IPS-15b (cell line): Measurements from ENCODE around the gene MACROH2A1.

Experiments
- H3K27me3 ChIP-seq: one replicate; pipeline ENCODE4 v1.6.1; 2013; ENCODE audit warnings: low read length; ENCODE audit not compliant: control insufficient read depth, insufficient read depth
- H3K36me3 ChIP-seq: one replicate; pipeline ENCODE4 v1.6.1; 2013; ENCODE audit warnings: low read length; ENCODE audit not compliant: control insufficient read depth, insufficient read depth
- H3K4me1 ChIP-seq: one replicate; pipeline ENCODE4 v1.6.1; 2013; ENCODE audit warnings: mild to moderate bottlenecking, low read length; ENCODE audit not compliant: control insufficient read depth, insufficient read depth
- H3K4me3 ChIP-seq: one replicate; pipeline ENCODE4 v1.5.1; 2013; ENCODE audit warnings: low read depth, low read length
- H3K9ac ChIP-seq: one replicate; pipeline ENCODE4 v1.6.1; 2013; ENCODE audit warnings: low read depth, mild to moderate bottlenecking, low read length
- H3K9me3 ChIP-seq: one replicate; pipeline ENCODE4 v1.6.1; 2013; ENCODE audit warnings: mild to moderate bottlenecking, low read length; ENCODE audit not compliant: control insufficient read depth, insufficient read depth

The MACROH2A1 gene

DNA sequence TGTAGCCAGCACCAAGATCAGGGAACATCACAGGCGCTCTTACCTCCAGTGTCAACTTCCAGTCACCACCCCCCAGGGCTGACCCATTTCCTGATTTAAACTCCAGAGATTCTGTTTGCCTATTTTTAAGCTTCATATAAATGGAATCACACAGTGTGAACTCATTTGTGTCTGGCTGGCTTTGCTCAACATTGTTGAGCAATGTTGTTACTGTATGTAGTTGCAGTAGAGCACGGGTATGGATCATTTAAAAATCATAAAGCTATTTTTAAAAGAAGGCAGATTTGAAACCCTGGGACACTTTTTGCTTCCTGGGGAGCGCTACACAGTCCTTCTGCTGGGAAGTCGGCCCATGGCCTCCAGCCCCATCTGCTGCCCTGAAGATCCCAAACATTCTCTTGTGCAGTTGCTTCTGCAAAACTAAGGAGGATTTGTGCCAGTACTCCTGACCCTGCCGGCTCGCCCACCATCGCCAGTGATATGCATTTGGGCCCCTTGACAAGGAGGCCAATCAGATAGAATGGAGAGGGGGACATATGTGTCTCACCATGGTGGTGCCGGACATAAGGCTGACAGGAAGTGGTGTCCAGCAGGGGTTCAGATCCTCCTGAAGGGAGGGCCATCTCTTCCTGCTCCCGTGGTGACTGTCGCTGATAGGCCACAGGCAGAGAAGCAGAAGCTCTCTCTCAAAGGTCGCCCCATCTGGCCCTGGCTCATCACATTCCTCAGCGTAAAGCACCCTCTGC, 34.8 kb upstream of the MACROH2A1 start:
- Histone ChIP-seq H3K4me1 (no peaks in the 10 kb centered on the region), H3K4me3 (no peak overlapping the region), H3K36me3 (no peaks in the 10 kb centered on the region), H3K9me3 (no peaks in the 10 kb centered on the region), H3K27me3 (no peaks in the 10 kb centered on the region), H3K9ac (no peak overlapping the region)

DNA sequence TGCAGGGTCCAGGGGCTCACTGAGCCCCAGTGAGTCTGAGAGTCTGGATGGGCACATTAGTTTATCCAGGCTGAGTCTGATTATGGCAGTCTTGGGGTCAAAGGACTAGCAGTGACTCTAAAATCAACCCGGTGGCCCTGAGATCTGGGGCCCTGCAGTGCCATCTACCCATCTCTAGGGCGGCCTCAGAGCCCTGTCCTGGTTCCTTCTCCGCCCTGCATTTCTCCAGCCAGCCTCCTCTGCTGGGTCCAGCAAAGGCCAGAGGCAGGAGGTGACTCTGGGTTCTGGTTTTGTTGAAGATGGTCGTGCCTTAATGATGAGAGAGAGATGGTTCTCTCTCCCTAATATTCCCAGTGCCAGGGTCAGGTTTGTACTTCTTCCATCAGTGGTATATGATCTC, 33.1 kb upstream of the MACROH2A1 start:
- no peak overlapping the region for H3K9ac ChIP-seq
- H3K36me3 ChIP-seq = no peaks in the 10 kb centered on the region
- H3K27me3 ChIP-seq = no peaks in the 10 kb centered on the region
- H3K4me1 ChIP-seq = no peaks in the 10 kb centered on the region
- no peaks in the 10 kb centered on the region for H3K9me3 ChIP-seq
- no peak overlapping the region for H3K4me3 ChIP-seq

DNA sequence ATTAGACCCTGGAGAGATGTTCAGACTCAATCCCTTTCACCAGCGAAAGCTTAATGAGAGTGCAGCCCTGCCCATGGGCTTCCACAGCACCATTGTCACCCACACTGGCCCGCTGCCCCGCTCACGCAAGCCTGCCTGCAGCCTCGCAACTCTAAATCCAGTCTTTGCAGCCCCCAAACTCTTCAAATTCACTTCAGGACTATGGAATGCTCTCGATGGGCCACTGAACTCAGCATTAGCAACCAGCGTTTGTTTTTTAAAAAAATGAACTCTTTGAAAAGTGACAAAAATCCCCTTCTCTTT, 31.1 kb upstream of the MACROH2A1 start:
- Histone ChIP-seq H3K36me3 (no peaks in the 10 kb centered on the region), H3K4me3 (no peak overlapping the region), H3K9ac (no peak overlapping the region), H3K27me3 (no peaks in the 10 kb centered on the region), H3K9me3 (no peaks in the 10 kb centered on the region), H3K4me1 (no peaks in the 10 kb centered on the region)

DNA sequence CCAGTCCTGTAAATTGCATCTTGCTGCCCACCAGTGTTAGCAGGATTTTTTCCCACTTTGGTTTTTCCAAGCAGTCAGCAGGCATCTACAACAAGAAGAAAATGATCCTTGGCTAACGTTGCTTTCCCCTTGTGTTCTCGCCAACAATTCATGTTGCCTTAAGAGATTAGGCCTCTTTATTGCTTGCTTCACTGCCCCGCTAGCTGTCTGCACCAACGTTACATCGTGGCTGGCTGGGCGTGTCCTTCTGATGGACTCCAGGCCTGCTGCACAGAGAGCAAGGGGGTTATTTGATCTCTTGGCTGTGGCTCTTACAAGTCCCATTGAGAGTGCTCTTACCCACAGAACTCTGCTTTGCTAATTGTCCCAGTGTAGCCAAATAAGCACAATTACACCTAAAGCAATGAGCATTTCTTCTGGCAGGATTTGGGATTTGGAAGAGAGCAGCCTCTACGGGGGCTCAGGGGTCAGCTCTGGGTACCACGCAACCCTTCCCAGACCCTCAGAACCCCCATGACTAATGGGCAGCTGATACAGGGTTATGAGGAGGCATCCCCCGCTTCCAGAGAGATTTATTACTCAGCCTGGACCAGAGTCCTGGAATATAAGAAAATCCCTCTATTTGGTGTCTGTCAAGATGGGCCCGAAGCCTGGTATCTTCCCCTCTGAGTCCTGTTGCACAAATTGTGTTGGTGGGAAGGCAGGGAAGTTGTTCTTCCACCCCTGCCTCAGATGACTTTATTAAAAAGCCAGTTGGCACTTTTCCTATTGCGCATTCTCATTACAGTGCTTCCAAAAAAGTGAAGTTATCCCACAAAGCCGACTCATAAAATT, 30.5 kb upstream of the MACROH2A1 start:
- H3K27me3 ChIP-seq = no peaks in the 10 kb centered on the region
- no peaks in the 10 kb centered on the region for H3K36me3 ChIP-seq
- no peaks in the 10 kb centered on the region for H3K4me1 ChIP-seq
- no peaks in the 10 kb centered on the region for H3K9me3 ChIP-seq
- no peak overlapping the region for H3K9ac ChIP-seq
- H3K4me3 ChIP-seq = no peak overlapping the region

DNA sequence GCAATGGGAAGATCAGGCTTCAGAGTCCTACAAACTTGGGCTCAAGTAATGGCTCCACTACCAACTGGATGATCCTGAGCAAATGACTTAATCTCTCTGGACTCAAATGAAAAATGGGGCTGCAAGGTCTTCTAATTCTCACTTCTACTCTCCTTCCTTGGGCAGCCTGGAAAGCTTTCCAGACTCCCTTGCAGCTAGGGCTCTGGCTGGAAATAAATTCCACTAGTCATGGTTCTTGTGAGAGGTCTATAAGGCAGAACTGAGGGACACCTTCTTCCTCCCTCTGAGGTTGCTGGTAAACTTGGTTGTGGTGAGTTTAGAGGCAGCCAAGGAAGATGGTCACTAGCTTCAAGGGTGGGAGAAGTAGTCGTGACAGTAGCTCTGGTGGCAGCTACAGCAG, 29.6 kb upstream of the MACROH2A1 start:
- Histone ChIP-seq H3K4me1 (no peaks in the 10 kb centered on the region), H3K9ac (no peak overlapping the region), H3K27me3 (no peaks in the 10 kb centered on the region), H3K4me3 (no peak overlapping the region), H3K9me3 (no peaks in the 10 kb centered on the region), H3K36me3 (no peaks in the 10 kb centered on the region)

DNA sequence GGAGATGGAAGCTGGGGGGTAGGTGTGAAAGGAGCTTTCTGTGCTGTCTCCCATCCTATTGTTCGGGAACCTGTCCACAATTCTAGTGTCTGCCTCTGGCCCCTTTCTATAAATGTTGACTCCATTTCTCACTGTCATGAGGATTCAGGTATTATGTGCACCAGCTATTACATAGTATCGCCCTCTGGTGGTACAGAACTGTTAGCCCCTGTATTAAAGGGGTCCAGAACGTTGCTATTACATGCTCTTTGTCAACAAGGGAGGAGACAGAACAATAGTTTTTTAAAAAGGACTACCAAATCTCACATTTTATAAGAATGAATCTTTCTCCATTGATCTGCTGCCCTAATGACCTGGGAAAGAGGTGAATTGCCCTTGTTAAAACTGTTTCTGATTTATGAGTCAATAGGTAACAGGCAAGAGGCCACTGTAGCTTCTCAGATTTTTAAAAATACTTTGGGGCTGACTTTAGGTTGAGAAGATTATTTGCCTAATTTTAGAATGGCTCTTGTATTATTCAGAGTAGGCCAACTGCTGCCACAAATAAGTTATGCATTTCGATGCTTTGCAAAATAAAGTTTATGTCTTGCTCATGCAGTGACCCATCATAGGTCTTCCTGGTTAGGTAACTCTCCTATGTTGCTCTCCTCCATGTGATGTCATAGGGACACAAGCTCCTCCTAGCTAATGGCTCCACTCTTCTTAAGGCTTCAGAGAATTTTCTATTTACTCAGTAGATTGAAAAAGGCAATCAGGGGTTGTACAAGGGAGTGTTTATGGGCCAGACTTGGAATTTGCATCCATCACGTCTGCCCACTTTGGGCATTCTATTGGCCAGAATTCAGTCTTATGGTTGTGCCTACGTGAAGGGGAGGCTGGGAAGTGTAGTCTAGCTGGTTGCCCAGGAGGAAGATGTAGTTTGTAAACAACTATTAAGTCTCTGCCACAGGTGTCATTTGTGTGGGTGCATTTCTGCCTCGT, 27.4 kb upstream of the MACROH2A1 start:
- Histone ChIP-seq H3K4me3 (no peak overlapping the region), H3K9ac (no peak overlapping the region), H3K36me3 (no peaks in the 10 kb centered on the region), H3K27me3 (no peaks in the 10 kb centered on the region), H3K4me1 (no peaks in the 10 kb centered on the region), H3K9me3 (no peaks in the 10 kb centered on the region)

DNA sequence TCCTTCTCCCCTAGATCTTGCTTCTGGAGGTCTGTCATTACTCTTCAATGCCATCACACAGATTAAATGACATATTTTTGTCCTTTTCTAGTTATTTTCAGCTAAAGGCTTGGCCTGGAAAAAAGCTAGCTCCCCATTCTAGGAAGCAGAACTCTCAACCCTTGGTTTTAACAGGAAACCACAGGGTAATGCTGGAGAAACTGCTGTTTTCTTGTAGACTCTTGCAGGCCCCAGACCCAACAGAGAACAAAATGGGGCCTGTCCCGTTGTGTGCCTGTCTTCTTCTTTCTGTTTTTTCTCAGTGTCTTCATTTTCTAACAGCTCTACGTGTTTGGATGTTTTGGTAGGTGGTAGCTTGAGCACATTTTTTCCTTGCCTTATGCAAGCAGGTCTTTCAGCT, 26.6 kb upstream of the MACROH2A1 start:
- no peak overlapping the region for H3K9ac ChIP-seq

DNA sequence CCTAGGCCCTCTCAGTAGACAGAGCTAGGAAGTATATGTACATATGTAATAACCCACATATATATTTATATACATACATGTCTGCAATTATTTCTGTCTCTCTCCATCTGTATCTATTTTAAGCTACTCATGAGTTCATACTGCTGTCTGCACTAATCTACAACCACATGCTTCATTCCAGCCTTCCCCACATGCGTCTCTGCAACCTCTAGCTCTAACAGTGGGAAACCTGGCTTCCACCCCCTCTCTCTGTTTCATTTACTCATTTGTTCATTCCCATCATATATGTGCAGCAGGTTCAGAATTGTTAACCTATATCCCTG, 24.8 kb upstream of the MACROH2A1 start:
- H3K9ac ChIP-seq = no peak overlapping the region
- no peaks in the 10 kb centered on the region for H3K4me1 ChIP-seq
- peaks cover 2% of the 10 kb centered on the region for H3K27me3 ChIP-seq
- H3K36me3 ChIP-seq = no peaks in the 10 kb centered on the region
- no peaks in the 10 kb centered on the region for H3K9me3 ChIP-seq
- H3K4me3 ChIP-seq = no peak overlapping the region

More for the DNA sequence above, 26.6 kb upstream of the MACROH2A1 start:
- Histone ChIP-seq H3K36me3 (no peaks in the 10 kb centered on the region), H3K9me3 (no peaks in the 10 kb centered on the region), H3K27me3 (no peaks in the 10 kb centered on the region), H3K4me1 (no peaks in the 10 kb centered on the region), H3K4me3 (no peak overlapping the region)

DNA sequence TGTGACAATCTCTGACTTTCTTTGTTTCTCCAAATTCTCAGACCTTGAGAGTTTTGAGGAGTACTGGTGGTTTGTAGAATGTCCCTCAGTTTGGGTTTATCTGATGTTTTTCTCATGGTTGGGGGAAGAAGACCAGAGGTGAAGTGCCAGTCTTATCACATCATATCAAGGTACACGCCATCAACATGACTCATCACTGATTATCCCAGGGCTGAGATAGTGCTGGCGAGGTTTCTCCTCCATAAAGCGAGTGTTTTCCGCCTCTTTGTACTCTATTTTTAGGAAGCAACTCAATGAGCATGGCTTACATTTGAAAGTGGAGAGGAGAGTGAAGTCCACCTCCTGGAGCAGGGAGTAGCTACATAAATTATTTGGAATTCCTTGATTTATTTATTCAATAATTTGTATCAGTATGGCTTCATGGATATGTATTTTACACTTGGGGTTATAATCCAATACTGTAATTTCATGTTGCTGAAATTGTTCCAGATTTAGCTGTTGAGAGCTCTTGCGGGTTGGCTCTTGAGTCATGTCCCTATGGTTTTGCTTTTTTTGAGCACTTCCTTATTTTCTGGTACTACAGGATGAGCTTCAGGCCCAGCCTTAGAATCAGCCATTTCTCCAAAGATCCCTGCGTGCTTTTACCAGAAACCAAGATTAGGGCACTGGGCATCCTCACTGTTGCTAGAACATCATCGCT, 24.3 kb upstream of the MACROH2A1 start:
- H3K9ac ChIP-seq = no peak overlapping the region
- H3K9me3 ChIP-seq = no peaks in the 10 kb centered on the region
- H3K4me3 ChIP-seq = no peak overlapping the region
- H3K36me3 ChIP-seq = no peaks in the 10 kb centered on the region
- no peaks in the 10 kb centered on the region for H3K4me1 ChIP-seq
- H3K27me3 ChIP-seq = peaks cover 2% of the 10 kb centered on the region

DNA sequence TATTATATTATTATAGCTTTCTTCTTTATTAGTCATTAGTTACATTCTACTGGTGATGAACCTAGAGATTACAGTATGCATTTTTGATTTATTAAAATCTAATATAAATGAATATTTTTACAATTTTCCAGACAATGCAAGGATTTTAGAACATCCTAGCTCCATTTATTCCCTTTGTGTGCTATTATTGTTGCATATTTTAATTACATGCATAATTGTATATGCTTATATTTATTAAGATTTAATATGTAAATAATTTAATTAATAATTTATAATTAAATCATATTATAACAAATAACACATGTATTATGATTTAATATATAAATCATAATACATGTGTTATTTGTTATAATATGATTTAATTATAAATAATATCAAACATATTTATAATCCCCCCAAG, 23.4 kb upstream of the MACROH2A1 start:
- no peak overlapping the region for H3K9ac ChIP-seq
- peaks cover 2% of the 10 kb centered on the region for H3K27me3 ChIP-seq
- no peaks in the 10 kb centered on the region for H3K9me3 ChIP-seq
- no peak overlapping the region for H3K4me3 ChIP-seq
- H3K36me3 ChIP-seq = no peaks in the 10 kb centered on the region
- no peaks in the 10 kb centered on the region for H3K4me1 ChIP-seq

DNA sequence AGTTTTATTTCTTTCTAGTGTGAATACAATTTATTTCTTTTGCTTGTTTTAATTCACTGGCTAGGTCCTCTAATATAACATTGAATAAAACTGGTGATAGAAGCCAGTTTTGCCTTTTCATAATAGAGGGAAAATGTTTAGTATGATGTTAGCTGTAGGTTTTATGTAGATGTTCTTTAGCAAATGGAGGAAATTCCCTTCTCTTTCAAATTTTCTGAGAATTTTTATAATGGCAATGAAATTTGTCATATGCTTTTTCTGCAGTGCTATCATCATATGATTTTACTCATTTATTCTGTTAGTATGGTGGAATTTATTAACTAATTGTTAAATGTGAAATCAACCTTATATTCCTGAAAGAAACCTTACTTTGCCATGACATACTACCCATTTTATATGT, 18.1 kb upstream of the MACROH2A1 start:
- Histone ChIP-seq H3K9me3 (no peaks in the 10 kb centered on the region), H3K36me3 (no peaks in the 10 kb centered on the region), H3K9ac (no peak overlapping the region), H3K4me1 (no peaks in the 10 kb centered on the region), H3K4me3 (no peak overlapping the region), H3K27me3 (peaks cover 2% of the 10 kb centered on the region)
